CD4-positive, alpha-beta T cell treated with Interleukin-21 for 1 hour (primary cell): ENCODE results near the gene MED10.
"Not testable (repeated sequence)": the region's sequence is repeated elsewhere in the genome, so short reads cannot be mapped to it uniquely, and the experiment has no call there.

Experiments
- DNase-seq: peaks from one replicate; pipeline ENCODE4 v3.0.0-alpha.2; 2020

The MED10 gene

DNA sequence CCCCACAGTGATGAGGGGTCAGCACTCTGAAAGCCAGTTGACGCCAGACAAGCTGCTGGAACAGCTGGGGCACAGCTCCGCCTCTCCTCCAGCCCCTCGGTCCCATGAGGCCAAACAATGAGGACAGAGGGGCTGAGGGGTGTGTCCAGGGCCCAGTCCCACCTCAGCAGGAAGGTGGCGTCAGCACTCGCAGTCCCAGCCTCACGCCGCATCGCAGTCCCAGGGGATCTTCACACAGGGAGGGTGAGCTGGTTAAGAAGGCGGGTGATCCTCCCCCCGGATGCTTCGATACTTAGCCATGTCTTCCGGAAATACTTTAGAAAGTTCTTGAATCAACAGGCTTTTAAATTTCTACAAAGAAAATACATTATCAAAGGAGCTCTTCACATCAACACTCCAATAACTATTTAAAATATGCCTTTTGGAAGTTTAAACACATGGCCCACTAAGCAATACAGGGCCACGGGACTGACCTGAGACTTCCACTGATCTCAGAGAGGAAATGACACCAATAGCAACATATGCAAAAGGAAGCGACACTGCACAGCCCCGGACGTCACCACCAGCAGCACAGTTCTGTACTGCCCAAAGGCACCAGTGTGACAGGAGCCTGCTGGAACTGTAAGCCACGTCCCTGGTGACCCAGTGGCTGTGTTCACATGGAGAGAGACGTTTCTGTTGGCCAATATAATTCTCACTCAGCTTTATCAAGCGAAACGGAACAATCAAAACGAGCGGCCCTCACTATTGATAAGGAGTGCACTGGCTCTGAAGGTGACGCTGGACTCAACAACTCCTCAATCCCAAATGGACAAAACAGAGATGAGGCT is 5.9 kb downstream of the MED10 start:
- DNase-seq: no peak

DNA sequence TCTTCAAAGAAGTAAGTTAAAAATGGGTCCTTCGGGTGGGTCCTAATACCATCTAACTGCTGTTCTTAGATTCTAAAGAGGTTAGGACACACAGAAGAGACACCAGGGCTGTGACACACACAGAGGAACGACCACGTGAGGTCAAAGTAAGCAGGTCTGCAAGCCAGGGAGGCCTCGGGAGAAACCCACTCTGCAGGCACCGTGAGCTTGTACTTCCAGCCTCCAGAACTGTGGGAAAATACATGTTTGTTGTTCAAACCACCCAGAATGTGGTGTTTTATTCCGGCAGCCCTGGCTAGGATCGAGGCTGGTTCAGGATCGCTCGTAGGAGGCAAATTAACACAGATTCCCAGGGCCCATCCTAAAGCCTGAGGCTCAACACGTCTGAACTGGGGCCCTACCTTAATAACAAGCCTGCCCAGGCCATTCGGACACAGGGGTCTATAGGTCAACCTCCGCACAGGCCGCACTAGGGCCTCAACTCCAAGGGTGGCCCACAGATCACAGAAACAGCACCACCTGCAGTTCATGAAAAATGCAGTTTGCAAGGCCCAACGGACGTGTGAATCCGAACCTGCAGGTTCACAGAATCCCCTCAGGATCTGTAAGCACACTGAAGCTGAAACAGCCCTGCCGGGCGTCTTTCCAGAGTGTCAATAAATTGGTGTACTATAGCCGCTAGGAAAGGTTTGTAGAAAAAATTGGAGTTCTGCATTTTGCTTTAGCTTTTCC is 7.1 kb downstream of the MED10 start:
- no peak for DNase-seq

DNA sequence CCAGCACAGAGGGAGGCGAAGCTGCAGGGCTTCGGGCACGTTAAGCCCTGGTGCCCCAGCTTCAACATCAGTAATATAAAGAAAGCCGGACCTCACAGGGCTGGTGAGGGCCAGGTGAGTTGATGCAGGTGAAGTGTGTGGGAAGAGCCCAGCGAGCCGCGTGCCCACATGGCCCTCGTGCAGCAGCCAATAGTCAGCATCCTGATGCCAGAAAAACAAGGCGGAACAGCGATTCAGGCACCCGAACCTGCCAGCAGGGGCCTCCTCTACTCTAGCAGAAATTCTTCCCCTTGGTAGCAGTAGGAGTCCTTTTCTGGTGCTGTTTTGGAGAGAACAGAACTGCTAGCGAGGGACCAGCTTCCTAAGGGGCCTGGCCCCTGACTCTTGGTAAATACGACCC is 7.8 kb downstream of the MED10 start:
- DNase-seq: no peak

DNA sequence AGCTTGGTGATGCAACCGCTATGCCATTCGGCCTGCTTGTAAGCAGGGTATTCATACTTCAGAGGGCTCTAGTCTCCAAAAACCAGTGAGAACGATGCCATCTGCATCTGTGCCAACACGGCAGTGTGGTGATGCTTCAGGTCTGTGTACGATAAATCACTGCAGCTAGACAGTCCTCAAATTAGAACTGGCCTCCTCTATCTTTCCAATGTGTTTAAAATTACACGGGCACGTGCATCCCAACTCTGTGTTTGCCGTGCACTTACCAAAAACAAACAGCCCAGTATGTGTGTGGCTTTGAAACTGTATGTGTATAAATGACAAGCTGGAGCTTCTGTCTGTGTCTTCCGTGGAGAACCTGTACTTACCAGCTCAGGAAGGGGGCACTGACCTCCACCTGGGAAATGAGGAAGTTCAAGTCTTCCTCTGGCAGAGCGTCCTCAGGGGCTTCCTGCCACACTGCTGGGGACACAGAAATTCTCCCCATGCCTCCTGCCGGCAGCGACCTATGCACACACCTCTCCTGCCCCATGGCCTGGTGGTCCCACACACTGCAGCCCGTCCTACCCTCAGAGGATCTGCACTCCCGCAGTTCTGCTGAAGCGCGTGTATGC is 12.3 kb downstream of the MED10 start:
- DNase-seq: no peak

DNA sequence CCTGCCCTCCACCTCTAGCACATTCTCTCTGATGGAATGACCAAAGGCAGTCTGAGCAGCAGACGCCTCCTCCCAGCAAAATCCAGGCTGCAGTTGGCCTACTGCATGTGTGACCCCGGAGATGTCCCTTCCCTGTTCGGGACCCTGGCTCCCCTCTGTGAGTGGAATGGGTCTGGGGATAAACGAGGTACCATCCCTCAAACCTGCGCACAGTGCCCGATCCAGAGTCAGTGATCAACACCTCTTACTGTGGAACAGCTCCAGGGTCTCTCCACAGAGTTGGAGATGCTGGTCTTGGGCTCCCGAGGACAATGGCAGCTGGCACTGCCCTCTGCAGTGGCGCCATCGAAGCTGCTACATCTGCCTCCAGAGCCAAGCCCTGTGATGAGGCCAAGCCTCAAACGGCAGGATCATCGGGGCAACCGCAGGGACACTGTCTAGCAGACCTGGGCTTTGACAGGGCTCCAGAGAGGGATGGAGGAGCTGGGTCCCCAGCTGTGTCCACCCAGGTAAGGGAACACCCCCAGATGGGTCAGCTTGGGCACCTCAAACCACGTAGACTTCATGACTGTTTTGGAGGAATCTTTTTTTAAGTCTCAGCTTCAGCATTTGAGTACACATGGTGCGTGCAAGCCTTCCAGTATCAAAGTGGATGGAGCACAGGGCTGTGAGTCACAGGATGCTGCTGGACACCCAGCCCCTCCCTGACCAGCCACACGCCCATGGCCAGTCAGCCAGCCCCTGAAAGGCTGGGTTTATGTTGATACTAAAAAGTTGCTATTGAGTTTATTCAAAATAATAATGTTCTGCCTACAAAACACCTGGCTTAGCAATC is 13.0 kb downstream of the MED10 start:
- DNase-seq: no peak

DNA sequence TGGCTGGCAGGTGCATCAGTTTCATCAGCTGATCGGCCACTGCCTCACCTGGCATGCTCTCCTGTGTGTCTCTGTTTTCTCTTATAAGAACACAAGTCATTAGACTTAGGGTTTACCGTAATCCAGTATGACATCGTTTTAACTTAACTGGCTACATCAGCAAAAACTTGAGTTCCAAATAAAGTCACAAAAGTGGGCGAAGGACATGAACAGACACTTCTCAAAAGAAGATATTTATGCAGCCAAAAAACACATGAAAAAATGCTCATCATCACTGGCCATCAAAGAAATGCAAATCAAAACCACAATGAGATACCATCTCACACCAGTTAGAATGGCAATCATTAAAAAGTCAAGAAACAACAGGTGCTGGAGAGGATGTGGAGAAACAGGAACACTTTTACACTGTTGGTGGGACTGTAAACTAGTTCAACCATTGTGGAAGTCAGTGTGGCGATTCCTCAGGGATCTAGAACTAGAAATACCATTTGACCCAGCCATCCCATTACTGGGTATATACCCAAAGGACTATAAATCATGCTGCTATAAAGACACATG is 14.8 kb downstream of the MED10 start:
- not testable (repeated sequence) for DNase-seq

DNA sequence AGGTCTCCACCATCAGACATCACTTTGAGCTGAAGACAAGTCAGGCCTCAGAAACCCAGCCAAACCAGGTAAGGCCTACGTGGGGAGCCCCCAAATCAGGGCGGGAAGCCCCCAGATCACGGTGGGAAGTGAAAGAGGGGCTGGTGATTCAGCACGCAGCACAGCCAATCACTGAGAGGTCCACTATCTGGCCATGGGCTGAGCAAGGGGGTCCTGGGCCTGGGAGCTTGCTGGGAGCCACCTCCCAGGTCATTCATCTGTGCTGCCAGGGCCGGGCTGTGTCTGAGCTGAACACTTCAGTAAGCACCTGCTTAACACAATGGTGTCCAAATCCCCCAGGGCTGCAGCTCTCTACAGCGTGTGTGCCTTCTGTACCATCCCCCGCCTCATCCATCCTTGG is 15.5 kb downstream of the MED10 start:
- no peak for DNase-seq

DNA sequence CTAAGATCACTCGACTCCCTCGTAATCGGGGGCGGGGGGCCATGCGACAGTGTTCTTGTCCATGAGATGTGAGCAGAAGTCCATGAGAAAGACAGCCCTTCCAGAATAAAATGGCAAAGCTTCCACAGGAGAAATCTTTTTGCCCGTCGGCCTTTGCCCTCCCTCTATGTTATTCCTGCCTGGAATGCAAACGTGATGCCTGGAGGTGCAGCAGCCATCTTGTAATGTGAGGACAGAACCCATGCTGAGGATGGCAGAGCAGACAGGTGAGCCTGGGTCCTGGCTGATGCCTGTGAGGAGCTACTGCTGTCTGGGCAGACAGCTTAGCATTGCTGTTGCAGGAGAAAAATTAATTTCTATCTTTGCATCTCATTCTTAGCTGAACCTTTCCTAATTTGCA is 17.2 kb downstream of the MED10 start:
- DNase-seq: no peak

DNA sequence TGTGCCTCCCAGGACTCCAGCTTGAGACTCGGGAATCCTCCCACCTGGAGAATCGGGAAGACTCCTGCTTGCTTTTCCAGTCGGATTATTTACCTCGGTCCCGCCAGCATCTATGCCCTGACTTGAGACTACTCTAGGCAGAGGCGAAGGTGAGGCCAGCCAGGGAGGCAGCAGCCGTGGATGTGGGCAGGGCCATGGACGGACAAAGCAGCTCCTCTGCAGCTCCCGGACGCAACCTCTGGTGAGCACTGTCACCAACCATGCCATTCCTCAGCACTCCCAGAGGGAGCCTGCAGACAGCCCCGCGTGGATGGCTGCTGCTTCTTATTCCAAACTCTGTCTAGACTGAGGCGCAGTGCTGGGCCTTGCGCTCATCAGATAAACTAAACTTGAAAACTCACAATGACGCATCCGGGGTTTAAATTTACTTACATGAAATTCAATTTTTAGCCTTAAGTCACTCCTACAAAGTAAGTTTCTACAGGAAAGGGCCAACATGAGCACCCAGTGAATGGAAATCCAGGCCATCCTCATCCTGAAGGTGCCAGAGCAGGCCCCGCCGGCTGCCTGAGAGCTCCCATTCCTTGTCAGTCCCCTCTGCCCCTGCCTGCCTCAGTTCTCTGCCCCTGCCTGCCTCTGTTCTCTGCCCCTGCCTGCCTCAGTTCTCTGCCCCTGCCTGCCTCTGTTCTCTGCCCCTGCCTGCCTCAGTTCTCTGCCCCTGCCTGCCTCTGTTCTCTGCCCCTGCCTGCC is 17.8 kb downstream of the MED10 start:
- DNase-seq: no peak

DNA sequence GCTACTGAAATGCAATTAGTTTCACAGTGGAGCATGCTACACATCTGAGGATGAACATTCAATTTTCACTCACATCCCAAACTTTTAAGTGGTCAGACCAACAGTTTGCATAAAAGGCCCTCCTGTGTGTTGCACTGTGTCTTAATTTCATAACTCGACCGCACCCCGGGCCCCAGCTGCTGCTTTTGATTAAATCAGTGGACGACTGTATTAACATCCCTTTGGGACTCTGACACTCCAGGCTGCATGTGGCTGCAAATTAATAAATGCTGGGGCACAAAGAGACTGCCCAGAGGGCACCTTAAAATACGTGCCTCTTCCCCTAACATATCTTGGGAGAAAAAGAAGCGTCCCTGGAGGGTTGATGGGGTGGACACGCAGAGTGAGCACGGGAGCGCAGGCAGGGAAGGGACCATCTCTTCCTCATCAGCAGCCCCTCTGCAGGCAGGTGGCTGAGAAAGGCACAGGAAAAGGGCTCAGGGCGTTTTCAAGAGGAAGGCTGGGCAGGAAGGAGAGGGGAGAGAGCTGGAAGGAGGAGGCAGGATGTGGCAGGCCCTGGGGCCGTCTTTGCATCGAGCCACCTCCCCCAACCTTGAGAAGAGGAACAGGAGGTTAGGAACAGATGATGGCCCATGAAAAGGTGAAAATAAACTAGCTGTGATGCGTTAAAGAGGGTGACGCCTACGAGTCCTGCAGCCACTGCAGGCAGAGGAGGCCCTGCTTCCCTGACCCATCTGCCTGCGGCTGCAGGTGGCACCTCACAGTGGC is 18.6 kb downstream of the MED10 start:
- peak; percentile 13 for DNase-seq

DNA sequence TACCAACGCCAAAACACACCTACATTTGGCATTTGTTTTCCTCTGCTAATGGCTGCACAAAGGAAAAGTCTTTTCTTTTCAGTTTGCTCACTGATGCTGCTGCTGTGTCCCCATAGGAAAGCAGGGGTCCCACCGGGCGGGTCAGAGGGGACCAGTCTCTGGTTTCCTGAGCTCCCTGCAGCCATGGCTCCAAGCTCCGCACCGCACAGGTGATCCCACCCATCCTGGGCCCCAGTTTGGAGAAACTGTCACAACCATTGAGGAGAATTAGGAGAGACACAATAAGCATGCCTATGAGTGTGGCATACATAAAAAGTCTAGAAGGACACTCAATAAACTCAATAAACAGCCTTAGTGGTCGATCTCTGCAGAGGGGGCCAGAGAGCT is 19.9 kb downstream of the MED10 start:
- DNase-seq: no peak

DNA sequence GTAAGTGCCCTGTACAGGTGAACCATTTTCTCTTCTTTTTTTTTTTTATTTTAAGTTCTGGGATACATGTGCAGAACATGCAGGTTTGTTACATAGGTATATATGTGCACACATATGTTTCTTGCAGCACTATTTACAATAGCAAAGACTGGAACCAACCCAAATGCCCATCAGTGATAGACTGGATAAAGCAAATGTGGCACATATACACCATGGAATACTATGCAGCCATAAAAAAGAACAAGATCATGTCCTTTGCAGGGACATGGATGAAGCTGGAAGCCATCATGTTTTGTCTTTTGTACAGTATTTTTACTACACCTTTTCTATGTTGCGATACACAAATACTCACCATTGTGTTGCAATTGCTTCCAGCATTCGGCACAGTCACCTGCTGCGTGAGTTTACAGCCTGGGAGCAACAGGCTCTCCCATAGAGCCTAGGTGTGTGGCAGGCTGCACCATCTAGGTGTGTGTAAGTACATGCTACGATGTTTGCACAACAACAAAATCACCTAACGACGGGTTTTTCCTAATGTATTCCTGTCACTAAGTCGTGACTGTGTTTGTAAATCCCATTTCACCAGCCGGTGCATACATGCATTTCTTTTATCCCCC is 20.4 kb downstream of the MED10 start:
- DNase-seq: not testable (repeated sequence)

DNA sequence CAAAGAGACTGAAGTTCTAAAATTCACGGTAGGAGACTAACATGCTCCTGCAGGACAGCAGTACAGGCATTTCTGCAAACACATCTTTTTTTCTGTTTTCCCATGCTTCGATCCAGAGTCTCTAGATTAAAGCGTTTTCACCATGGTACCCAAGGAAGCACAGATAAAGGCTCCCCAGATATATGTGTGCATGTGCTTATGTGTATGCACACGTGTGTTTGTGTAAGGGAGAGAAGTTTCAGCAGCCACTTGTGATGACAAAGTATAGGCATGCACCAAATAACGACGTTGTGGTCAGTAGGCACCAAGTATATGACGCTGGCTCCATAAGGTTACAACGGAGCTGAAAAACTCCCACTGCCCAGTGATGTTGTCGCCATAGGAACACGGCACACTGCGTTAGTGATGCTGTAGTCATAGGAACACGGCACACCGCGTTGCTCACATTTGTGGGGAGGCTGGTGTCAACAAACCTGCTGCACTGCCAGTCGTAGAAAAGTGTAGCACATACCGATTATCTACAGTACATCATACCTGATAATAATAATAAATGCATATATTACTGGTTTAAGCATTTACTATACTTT is 21.7 kb downstream of the MED10 start:
- DNase-seq: no peak

DNA sequence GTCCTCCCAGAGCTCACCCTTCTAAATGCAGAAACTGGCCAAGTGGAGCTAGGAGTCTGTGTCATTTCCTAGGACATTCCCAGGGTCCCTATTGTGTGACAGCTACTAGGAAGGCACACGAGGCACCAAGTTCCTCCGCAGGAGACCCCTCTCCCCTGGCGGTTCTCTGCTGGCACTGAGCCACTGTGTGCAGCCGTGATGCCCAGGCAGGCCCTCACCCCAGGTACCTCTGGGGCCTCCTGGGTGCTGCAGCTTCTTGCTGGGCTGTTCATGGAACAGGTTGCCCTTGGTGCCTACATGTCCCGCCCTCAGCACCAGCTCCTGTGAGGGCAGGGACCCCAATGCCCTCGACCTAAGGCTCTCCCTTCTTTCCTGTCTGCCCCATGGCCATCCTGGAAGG is 23.1 kb downstream of the MED10 start:
- DNase-seq: no peak

DNA sequence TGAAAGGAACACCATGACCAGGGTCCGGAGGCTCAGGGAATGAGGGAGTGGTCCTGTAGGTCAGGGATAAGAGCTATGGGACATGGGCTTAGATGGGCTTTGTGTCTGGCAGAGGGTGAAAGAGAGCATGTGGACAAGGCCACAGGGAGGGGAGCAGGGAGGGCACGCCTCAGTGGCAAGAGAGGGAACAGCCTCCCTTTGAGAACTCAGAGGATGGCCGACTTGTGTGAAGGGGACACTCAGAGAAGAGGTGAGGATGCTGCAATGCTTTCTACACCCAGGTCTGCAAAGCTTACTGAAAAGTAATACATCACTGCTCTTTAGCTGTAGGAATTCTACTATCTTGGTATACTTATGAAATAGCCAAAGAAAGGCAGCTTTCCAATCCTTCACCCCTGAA is 23.5 kb downstream of the MED10 start:
- DNase-seq: no peak

DNA sequence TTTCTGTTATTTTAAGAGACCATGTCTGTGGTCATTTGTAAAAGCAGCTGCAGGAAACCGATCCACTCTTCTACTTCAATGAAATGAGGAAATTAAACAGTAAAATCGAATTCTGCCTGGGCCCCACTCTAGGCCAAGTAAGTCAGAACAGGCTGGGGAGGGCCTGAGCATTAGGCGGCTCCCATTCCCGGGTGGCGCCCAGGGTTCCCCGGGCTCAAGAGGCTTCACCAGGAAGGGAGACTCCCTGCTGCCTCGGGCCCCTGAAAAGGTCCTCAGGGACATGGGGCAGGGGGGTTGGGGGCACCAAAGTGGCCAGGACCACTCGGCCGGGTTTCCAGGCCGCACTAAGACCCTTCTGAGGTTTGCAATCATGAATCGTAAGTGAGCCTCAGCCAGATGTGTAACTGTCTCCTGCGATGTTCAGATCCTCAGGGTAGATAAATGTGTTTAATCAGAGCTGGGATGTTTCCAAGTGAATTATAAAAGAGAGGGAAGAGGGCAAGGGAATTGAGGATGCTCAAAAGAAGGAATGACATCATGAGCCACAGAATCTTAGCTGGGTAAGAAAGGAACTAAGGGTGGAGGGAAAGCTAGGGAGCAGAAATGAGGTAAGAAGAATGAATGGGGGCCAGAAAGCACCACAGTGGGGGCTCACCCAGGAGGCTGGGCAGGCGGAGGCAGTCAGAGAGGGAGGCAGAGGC is 24.6 kb downstream of the MED10 start:
- no peak for DNase-seq

DNA sequence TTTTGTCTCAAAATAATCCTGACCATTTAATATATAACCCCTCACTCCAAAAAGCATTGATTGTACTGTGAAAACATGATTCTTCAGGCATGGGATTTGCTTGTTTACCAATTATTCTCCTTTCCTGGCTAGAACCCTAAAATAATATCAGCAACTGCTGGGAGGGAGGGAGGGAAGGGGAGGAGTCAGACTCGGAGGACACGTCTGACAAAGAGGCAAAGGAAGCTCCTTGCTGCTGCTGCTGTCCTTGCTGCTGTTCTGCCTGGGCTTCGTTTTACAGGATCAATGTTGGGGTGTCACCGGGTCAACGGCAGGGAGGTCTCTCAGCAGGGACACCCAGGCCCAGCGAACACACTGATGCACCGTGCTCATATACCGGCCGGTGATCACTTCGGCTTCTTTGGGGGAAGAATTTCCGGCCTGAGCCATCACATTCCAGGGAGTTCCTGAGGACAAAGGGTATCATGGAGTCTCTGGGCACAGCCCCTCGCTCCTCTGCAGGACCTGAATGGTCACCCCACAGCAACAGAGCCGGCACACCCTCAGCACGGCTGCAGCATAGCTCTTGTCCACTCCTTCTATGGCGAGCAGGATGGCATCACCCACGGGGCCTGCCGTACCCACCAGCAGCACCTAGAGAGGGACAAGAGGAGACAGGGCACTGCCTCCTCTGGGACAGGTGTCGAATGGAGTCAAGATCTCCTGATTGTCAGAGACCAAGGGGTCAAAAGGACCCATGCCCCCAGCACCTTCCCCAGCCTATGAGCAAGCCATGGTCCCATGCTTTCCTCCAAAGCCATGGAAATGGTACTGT is 27.9 kb downstream of the MED10 start:
- no peak for DNase-seq

DNA sequence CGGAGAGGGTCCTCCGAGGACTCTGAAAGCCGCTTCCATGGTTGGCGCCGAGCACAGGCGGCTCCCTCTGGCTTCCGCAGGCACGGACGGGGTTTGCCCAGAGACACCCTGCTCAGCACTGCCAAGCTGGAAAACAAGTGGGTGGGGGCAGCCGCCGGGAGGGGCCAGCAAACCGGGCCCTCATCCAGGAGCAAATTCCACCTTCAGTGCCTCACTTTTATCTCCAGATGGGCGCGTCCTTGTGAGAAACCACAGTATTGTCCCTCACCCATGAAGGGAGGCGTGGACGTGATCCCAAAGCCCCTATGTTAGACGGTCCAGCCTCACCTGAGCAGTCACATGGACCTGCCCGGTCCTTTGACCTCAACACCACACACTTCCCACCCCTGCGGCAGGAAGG is 29.0 kb downstream of the MED10 start:
- DNase-seq: no peak

DNA sequence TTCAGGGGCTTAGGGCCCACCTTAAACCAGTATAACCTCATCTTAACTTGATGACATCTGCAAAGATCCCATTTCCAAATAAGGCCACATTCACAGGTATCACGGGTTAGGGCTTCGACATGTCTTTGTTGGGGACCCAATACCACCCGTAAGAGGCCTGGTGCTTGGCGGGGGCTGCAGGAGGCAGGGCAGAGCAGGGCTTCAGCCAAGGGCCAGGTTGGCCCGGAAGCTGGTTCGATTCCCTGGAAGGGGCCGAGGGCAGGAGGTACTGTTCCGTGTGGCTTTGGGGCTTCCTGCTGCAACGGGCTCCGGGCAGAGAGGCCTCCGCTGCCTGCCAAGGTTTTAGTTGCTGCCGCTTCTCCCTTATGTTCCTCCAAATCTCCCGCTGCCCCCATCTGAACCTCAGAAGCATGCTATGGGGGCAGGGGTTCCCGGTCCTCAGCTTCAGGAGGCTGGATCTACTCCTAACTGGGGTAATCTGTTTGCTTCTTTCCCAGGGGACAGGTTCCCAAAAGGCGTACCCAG is 29.8 kb downstream of the MED10 start:
- DNase-seq: no peak
